ENCODE results near the gene GAB1. TPM values are rescaled to one million over a fixed set of nuclear protein-coding genes. Genes with fewer than 3 reads are reported as not detected.

Gene GAB1
- total RNA-seq, 1 experiment from 2014 or later: 46.9 TPM

GRCh38 chr4:143326735-143327134 lies 9.9 kb upstream of the GAB1 start:
- Histone ChIP-seq H3K4me1 (peaks cover 32% of the 10 kb centered on the region), H3K4me3 (ENCODE audit: low read depth, low read length) (no peak overlapping the region), H3K27me3 (replicated peaks; ENCODE audit: control insufficient read depth, insufficient read depth, low read length) (no peaks in the 10 kb centered on the region), H3K9me3 (no peaks in the 10 kb centered on the region), H3K36me3 (ENCODE audit: control insufficient read depth, insufficient read depth, low read length) (no peaks in the 10 kb centered on the region)
- intact Hi-C loops (cut with micrococcal nuclease; ENCODE audit: unreplicated experiment): loop anchor here (5.0 kb wide), 1 partner anchor 229 kb away; no protein-coding TSS in a partner anchor
- POLR2A ChIA-PET: interaction anchor here (0.6 kb wide), 1 partner anchor 9 kb away, joined by 8 read pairs; no protein-coding TSS in a partner anchor
- CTCF ChIA-PET: no interaction called here
- no peak for TF ChIP-seq CTCF (IDR thresholded peaks at IDR 0.05; ENCODE audit: insufficient read depth in 1 of 2, low read depth in 1 of 2, low read length in 1 of 2, severe bottlenecking in 1 of 2, unreplicated experiment in 1 of 2)
- Mint-ChIP-seq H3K27ac (ENCODE audit: unreplicated experiment) (no peak overlapping the region), H3K27me3 (ENCODE audit: insufficient read depth, unreplicated experiment) (no peaks in the 10 kb centered on the region), H3K36me3 (ENCODE audit: insufficient read depth, unreplicated experiment) (peaks cover 4% of the 10 kb centered on the region), H3K4me3 (ENCODE audit: unreplicated experiment) (no peak overlapping the region), H3K9me3 (ENCODE audit: unreplicated experiment) (no peaks in the 10 kb centered on the region), H3K4me1 (ENCODE audit: low read depth, unreplicated experiment) (peaks cover 18% of the 10 kb centered on the region)
- no TSS peak for BruUV-seq (replicated peaks)
- DNase-seq: no peak

GRCh38 chr4:143329985-143330384 lies 6.7 kb upstream of the GAB1 start:
- DNase-seq: no peak
- no peak overlapping the region for H3K27ac Mint-ChIP-seq (ENCODE audit: unreplicated experiment)
- TF ChIP-seq CTCF (IDR thresholded peaks at IDR 0.05; ENCODE audit: insufficient read depth in 1 of 2, low read depth in 1 of 2, low read length in 1 of 2, severe bottlenecking in 1 of 2, unreplicated experiment in 1 of 2): no peak
- no peaks in the 10 kb centered on the region for H3K27me3 ChIP-seq (replicated peaks; ENCODE audit: control insufficient read depth, insufficient read depth, low read length)
- no peak overlapping the region for H3K4me3 Mint-ChIP-seq (ENCODE audit: unreplicated experiment)
- H3K36me3 ChIP-seq (ENCODE audit: control insufficient read depth, insufficient read depth, low read length): no peaks in the 10 kb centered on the region
- POLR2A ChIA-PET: no interaction called here
- intact Hi-C loops (cut with micrococcal nuclease; ENCODE audit: unreplicated experiment): loop anchor here (5.0 kb wide), 1 partner anchor 233 kb away; no protein-coding TSS in a partner anchor
- no peaks in the 10 kb centered on the region for H3K9me3 ChIP-seq
- H3K9me3 Mint-ChIP-seq (ENCODE audit: unreplicated experiment): no peaks in the 10 kb centered on the region
- H3K4me1 Mint-ChIP-seq (ENCODE audit: low read depth, unreplicated experiment): peaks cover 18% of the 10 kb centered on the region
- BruUV-seq (replicated peaks): no TSS peak
- peaks cover 4% of the 10 kb centered on the region for H3K36me3 Mint-ChIP-seq (ENCODE audit: insufficient read depth, unreplicated experiment)
- no peak overlapping the region for H3K4me3 ChIP-seq (ENCODE audit: low read depth, low read length)
- H3K27me3 Mint-ChIP-seq (ENCODE audit: insufficient read depth, unreplicated experiment): no peaks in the 10 kb centered on the region
- CTCF ChIA-PET: no interaction called here
- peaks cover 32% of the 10 kb centered on the region for H3K4me1 ChIP-seq

- Histone ChIP-seq H3K36me3 (ENCODE audit: control insufficient read depth, insufficient read depth, low read length) (no peaks in the 10 kb centered on the region), H3K9me3 (no peaks in the 10 kb centered on the region), H3K4me1 (peaks cover 25% of the 10 kb centered on the region), H3K4me3 (ENCODE audit: low read depth, low read length) (peak overlapping the region; percentile 76), H3K27me3 (replicated peaks; ENCODE audit: control insufficient read depth, insufficient read depth, low read length) (no peaks in the 10 kb centered on the region)
- Mint-ChIP-seq H3K36me3 (ENCODE audit: insufficient read depth, unreplicated experiment) (peaks cover 21% of the 10 kb centered on the region), H3K27me3 (ENCODE audit: insufficient read depth, unreplicated experiment) (no peaks in the 10 kb centered on the region), H3K4me1 (ENCODE audit: low read depth, unreplicated experiment) (peaks cover 22% of the 10 kb centered on the region), H3K4me3 (ENCODE audit: unreplicated experiment) (peak overlapping the region; percentile 99), H3K27ac (ENCODE audit: unreplicated experiment) (peak overlapping the region; percentile 90), H3K9me3 (ENCODE audit: unreplicated experiment) (no peaks in the 10 kb centered on the region)
- TF ChIP-seq CTCF (IDR thresholded peaks at IDR 0.05; ENCODE audit: insufficient read depth in 1 of 2, low read depth in 1 of 2, low read length in 1 of 2, severe bottlenecking in 1 of 2, unreplicated experiment in 1 of 2): no peak
- POLR2A ChIA-PET: interaction anchor here (0.9 to 1.0 kb wide), 2 partner anchors 21 to 112 kb away, joined by 3 to 4 read pairs; no protein-coding TSS in a partner anchor
- peak; percentile 89 to 91 for DNase-seq
- intact Hi-C loops (cut with micrococcal nuclease; ENCODE audit: unreplicated experiment): loop anchor here (1.0 to 2.0 kb wide), 4 partner anchors 23 to 111 kb away; no protein-coding TSS in a partner anchor
- BruUV-seq (replicated peaks): no TSS peak
- CTCF ChIA-PET: interaction anchor here (0.8 to 1.2 kb wide), 3 partner anchors 9 to 129 kb away, joined by 3 to 5 read pairs (median 3); no protein-coding TSS in a partner anchor
Measured at GRCh38 chr4:143335979-143336780, 496 bp upstream of the GAB1 start.
